ENCODE data around the gene PALM2AKAP2.

The PALM2AKAP2 gene

DNA sequence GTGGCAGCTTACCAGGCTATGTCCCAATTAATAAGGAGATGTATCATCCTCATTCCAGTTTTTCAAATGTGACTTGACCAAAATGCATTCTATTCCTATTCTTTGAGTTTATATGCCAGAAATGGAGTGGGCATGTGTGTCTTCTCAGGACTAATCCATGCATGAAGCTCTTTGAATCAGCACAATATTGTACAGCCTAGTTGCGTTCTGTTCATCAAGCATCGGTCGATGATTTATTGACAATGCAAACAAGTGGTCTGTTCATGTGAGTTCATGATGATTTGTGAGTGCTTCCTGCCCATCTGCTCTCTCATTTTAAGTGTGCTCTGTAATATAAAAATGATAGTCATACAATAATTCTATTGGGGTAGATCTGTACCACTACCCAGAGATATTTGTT lies 48.3 kb downstream of the PALM2AKAP2 start:
- TF ChIP-seq OSR1 (CRISPR knock-in tag; IDR thresholded peaks at IDR 0.05), result no peak
- TF ChIP-seq SNAI2 (CRISPR knock-in tag; IDR thresholded peaks at IDR 0.05), result no peak
- TF ChIP-seq, protein P1, sequence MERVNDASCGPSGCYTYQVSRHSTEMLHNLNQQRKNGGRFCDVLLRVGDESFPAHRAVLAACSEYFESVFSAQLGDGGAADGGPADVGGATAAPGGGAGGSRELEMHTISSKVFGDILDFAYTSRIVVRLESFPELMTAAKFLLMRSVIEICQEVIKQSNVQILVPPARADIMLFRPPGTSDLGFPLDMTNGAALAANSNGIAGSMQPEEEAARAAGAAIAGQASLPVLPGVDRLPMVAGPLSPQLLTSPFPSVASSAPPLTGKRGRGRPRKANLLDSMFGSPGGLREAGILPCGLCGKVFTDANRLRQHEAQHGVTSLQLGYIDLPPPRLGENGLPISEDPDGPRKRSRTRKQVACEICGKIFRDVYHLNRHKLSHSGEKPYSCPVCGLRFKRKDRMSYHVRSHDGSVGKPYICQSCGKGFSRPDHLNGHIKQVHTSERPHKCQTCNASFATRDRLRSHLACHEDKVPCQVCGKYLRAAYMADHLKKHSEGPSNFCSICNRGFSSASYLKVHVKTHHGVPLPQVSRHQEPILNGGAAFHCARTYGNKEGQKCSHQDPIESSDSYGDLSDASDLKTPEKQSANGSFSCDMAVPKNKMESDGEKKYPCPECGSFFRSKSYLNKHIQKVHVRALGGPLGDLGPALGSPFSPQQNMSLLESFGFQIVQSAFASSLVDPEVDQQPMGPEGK (CRISPR knock-in tag; IDR thresholded peaks at IDR 0.05; ENCODE audit: borderline replicate concordance), result no peak
- no peak for TF ChIP-seq ZFP30 (CRISPR knock-in tag; IDR thresholded peaks at IDR 0.05)
- no peak for TF ChIP-seq ESRRG (CRISPR knock-in tag; IDR thresholded peaks at IDR 0.05)
- no peak for TF ChIP-seq ZC3H10 (CRISPR knock-in tag; IDR thresholded peaks at IDR 0.05)
- no peak for ATAC-seq

Measured in SK-N-SH treated with all-trans-retinoic acid at 6 μM for 48 hours (cell line).